GM19324 (cell line): Measurements from ENCODE around the gene CLK3.
"Not testable (repeated sequence)": the region's sequence is repeated elsewhere in the genome, so short reads cannot be mapped to it uniquely, and the experiment has no call there.

ENCODE experiments used
- ATAC-seq: cut with Tn5 transposase; IDR thresholded peaks from one replicate; pipeline ENCODE4 v1.9.1; 2021; ENCODE audit warnings: mild to moderate bottlenecking, moderate library complexity; ENCODE audit not compliant: unreplicated experiment, low FRiP score

CLK3 gene

DNA sequence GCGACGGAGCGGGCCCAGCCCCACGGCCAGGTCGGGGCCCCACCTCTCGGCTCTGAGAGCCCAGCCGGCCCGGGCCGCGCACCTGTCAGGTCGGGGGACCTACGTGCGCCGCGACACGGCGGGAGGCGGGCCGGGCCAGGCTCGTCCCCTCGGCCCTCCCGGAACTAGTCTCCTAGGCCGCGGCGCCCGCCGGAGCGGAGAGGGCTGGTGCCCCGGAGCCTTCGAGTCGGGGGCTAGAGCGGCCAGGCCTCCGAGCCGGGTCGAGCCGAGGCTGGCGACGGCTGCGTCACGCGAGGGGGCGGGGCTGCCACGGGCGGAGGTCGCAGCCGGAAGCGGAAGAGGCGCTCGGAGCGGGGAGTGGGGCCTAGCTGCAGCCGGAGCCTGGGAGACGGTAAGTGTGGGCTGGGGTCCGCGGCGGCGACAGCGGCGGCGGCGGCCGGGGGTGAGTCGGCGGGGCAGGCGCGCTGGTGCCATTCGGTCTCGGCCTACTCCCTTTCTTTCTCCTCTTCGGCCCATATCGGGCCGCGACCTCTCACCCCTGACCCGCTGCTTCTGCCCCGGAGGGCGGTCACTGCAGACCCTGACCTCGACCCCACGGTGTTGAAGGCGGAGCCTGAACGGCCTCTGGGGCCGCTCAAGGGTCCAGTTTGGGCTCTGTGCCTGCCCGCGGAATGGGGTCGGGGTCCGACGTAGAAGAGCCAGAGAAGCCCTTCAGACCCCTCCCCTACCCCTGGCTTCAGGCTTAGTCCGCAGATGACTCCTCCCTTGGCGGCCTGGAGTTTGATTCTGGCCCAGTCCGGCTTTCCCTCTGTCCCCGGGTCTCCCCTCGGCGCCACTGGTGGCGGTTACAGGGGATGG, at the start of gene CLK3:
CLK3 (plus strand) TSS at position 329 of the 858 bp plus-strand sequence. CDS start 3,361 bp downstream, outside the sequence.
- ATAC-seq = peak; percentile 85

DNA sequence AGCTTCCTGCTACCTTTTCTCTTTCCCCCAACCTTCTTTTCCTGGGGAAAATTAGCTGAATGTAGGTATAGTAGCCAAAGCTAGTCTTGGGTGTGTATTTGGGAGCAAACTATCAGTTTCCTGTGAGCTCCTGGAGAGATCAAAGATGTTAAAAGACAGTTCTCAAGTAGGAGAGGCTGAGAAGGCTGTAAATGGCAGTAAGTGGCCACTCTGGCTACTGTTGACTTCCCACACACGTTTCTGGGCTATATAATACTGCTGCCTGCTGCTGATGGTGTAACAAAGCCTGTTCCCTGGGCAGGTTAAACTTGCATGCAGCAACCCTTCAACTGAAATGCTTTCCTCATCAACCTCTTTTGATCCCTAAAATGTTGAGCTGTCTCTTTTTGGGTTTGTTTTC, 47.0 kb upstream of the CLK3 start:
- ATAC-seq = no peak

DNA sequence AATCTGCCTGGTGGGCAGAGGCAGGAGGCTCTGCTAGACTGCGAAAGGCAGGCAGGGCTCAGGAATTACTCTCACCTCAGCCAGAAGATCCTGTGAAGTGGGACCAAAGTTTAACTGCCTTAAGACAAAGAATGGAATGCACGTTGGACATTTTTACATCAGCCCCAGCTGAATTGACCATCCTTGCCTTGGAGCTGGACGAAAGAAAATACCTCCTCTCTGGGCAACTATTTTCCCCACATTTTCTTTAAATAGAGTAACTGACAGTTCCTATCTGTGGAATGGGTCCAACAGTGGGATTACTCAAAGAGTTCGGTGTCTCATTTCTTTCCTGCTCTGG, 45.9 kb upstream of the CLK3 start:
- ATAC-seq = no peak

DNA sequence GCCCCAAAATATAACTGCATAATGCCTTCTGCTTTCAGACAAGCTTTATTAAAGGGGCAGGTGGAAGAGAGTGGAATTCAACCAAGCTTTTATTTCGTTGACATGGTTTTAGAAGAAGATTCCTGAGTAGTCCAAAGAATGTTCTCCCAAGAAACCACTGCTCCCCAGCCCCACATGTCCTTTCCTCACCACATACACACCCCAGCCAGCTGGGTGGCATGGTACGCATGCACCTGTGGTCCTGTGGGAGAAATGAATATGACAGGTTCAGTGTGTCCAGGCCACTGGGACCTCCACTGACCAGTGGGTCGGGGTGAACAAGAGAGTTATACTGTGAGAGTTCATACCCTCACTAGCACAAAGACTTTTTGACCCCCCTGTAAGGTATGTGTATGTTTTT, 44.4 kb upstream of the CLK3 start:
- no peak for ATAC-seq

DNA sequence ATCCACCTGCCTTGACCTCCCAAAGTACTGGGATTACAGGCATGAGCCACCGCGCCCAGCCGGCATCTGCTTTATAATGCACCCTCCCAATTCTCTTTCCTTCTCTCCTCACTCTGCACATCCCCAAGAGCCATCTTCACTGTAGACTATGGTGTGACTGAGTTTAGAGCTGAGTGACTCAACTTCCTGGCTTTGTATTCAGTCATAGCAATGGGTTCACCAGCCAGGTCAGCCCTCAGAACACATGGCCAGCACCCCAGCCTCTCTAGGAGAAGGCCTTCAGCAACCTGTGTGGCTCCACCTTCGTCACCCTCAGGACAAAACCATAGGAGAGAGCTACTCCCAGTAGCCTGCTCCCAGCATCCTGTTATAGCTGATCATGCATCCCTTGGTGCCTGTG, 41.6 kb upstream of the CLK3 start:
- ATAC-seq = no peak

DNA sequence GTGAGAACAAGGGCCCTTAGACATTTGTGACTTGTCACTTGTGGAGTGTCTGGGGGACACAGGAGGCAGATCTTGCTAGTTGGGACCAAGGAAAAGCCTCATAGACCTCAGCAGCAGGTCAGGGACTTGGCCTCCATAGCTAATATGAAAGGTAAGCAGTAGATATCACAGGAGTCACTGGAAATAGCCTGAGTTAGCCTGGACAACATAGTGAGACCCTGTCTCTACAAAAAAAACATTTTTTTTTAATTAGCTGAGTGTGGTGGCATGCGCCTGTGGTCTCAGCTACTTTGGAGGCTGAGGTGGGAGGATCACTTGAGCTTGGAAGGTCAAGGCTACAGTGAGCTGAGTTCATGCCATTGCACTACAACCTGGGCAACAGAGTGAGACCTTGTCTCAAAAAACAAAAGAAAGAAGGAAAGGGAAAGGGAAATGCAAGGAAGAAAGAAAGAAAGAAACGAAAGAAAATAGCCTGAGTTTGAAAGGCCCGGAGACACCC, 37.1 kb upstream of the CLK3 start:
- no peak for ATAC-seq

DNA sequence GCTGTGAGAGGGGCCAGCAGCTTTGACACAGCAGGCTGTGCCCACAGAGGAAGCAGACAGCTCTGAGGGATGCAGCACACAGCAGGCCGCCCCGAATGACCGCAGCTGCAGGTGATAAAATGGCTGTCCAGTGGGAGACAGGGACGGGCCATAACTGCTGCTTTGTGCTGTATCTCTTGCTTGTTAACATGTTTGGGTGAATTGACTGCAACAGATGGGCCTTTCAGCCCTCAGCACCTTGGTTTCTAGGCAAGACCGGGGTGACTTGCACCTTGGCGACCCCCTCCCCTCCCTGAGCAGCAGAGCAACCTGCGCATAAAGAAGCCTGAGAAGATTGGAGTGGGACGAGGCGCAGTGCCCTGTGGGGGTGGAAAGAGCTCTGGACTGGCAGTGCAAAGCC, 36.6 kb upstream of the CLK3 start:
- no peak for ATAC-seq

DNA sequence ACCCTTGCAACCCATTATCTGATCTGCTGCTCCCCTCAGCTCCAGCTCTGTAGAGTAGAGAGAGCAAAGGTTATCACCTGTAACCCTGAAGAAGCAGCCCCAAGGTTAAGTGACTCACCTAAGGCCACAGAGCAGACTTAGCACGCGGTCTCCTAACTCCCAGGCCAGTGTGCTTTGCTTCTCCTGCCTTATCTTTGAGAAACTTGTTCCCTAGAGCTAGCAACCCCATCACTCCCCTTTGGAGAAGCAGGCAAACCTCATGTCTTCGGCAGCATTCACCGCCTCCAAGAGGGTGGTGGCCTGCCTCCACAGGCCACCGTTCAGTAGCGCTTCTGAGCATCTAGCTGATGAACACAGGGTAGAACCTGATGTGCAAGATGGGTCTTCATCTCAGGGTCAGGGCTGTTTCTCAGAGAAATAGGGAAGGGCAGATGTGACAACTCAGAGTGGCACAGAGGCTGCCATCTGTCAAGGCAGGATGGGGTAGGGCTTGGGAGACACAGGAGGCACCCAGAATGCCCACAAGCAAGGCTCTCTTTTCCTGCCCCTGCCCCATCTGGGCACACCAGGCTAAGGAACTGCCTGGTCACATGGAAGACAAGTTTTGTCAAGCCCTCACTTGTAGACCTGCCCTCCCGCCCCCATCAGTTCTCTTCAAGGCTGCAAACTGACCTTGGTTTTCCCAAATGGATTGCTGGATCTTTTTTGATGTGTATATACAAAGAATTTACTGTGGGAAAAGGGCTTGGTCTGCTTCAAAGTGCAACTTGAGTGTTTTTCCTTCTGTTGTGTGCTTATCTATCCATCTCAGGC, 34.9 kb upstream of the CLK3 start:
- ATAC-seq = no peak

DNA sequence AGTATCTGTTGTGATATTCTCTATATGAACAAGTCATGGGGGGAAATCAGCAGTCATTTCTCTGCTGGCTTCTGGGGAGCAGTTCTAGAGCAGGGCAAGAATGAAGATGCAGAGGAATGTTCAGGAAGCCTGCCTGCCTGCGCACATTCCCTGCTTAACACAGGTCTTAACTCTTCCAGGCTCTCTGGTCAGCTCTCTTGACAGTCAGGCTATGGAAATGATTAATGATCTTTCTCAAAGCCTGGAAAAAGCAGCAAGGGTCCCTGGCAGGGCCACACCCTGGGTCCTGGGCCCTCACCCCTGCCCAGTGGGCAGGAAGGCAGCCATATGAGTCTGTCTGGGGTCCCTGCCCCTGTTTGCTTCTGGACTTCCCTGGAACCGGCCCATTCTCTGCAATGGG, 31.4 kb upstream of the CLK3 start:
- ATAC-seq = no peak

DNA sequence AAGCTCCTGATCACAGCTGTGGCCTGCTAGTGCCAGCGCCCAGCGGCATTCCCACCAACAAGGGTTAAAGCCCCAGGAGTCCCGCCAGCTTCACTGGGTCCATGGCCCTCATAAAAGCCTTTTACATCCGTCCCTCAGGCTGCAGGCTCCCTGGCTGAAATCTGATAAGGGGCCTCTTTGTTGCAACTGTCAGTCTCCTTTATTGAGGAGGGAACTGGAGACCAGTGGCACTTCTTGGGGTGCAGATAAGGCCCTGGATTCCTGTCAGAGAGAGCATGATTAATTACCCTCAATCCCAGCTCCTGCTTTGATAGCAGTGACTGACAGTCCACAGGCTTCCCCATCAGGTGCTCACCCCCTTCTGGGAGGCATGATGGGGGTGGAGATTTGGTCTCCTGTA, 30.9 kb upstream of the CLK3 start:
- no peak for ATAC-seq

DNA sequence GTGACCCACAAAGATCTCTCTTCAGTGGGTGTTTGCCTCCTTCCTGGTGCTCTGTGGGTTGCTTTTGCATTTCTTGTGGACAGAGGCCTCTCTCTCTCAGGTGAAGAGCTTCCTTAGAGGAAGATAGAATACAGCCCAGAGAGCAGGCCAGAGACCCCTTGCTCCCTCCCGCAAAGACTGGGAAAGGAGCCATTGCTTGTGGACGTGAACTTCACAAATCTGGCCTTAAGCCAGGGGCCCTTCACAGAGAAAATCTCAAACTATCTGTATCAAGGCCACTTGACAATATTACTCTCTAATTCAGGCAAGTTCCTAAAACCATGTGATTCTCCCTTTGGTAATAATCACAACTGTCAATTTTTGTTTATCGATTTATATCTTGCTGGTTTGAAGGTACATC, 30.4 kb upstream of the CLK3 start:
- ATAC-seq = no peak

DNA sequence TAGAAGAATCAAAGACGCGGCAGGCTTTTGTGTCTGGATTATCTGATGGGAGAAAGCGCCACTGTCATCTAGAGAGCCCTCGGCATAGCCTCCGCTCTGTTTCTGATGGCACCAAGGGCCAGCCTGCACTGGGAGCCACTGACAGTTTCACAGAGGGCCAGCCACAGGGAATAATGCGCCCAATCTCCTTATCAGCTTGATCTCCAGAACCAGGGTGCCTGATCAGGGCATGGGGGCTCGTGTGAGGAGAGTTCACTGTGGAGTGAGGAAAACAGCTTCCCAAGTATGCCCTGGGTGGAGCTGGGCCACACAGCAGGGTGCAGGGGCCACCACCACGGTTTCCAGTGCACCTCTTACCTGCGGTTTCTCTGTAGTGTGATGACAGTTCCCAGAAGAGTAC, 29.8 kb upstream of the CLK3 start:
- no peak for ATAC-seq

DNA sequence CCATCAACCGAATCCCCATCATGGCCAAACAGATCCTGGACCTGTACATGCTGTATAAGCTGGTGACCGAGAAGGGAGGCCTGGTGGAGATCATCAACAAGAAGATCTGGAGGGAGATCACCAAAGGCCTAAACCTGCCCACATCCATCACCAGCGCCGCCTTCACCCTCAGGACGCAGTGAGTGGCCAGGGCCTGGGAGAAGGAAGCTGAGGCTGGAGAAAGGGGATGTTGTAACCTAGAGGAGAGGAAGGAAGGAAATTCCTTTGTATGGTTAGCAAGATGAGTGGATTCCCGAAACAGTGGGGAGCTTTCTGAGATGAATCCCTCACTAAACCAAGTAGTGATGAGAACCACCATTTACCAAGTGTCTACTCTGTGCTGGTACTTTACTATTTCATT, 25.8 kb upstream of the CLK3 start:
- ATAC-seq = no peak

DNA sequence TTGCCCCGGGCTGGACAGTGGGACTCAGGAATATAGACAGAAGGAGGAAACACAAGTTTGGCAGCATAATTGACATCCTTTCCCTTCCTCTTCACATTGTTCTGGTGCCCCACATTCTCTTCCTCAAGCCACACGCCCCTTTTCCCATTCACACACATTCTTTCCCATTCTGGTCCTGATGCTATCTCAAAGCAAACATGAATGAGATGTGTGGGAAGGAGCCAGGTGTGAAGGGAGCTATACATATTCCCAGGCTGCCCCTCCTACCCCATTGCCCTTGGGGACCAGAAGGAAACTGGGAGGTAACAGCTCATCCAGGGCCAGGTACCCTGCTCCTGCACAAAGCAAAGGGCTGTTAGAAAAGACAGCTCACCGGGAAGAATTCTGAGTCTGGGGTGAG, 23.4 kb upstream of the CLK3 start:
- no peak for ATAC-seq

DNA sequence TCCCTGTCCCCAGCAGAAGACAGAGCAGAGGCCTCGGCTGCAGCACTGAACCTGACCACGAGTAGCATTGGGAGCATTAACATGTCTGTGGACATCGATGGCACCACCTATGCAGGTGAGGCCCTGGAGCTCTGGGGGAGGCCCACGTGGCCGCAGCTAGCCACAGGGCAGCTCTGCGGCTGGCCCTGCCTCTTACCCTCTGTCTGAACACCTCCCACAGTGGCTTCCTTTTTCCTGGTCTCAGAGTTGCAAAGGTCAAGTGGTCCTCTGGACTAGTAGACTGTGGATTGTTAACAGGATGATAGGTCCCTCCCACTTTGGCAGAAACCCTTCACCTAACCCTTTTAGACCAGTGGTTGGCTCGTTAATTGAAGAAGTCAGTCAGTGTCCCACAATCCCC, 22.5 kb upstream of the CLK3 start:
- ATAC-seq = no peak

DNA sequence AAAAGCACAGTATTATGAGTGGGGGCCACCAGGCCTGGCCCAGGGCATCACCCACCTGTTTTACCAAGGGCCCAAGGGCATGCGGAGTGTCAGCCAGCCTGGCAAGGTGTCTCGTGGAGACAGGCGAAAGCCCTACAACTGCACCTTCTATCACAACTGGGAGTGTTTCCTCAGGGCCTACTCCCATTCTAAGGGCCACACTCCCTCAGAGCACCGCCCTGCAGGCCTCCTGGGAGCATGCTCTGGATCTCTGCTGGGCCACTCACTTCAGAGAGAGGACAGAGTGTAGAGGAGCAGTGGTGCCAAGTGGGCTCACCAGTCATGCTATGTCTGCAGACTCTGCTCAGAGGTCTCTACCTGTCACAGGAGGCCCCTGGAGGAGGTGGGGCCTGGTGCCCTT, 21.2 kb upstream of the CLK3 start:
- ATAC-seq = no peak

DNA sequence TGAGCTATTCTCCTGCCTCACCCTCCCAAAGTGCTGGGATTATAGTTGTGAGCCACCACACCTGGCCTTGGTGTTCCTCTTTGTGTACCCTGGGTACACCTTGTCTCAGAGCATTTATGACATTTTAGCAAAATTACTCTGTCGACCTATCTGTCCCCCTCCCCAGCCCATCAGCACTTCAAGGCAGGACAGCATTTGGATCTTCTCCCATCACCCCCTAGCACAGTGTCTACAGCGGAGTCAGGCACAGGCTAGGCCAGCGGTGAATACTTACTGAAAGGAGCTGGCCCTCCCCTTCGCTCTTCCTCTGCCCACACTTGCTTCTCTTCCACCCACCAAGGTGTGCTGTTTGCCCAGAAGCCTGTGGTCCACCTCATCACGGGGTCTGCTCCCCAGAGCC, 20.4 kb upstream of the CLK3 start:
- no peak for ATAC-seq

DNA sequence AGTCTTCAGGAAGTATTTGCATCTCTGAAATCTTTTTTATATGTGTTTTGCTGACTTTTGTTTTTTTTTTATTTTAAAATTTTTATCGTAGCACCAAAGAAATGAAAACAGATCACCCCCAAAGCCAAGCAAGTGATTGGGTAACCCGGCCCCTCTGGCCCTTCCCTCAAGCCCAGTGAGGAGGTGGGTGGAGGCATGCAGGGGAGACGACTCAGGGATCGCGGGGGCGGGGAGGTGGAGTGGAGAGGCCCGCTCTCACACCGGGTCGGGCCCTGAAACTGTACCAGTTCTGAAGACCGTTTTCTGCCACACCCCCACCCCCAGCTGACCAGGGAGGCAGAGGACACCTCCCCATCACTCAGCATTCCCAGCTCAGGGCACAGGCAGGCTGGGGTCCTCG, 18.9 kb upstream of the CLK3 start:
- not testable (repeated sequence) for ATAC-seq

DNA sequence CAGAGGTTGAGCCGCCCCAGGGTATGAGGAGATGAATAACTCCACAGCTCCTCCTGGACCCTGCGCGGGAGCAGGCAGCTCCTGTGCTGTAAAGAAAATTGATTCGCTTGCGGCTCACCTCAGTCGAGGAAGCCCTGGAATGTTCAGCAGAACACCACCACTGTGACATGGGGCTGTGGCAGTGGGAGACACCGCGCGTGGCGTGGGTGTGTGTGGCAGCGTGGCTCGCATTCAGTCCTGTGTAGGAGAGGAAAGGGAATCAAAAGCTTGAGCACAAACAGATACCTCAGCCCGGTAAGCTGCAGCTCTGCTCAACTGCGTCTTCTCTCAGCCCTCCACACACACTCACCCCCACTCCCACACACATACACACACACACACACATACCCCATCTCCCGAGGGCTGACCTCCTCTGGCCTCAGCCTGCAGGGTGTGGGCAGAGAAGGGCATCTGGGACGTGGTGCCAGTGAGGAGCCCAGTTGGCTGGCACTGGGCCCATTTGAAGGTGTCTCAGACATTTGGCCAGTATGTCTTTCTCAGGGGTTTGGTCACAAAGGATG, 18.4 kb upstream of the CLK3 start:
- not testable (repeated sequence) for ATAC-seq

DNA sequence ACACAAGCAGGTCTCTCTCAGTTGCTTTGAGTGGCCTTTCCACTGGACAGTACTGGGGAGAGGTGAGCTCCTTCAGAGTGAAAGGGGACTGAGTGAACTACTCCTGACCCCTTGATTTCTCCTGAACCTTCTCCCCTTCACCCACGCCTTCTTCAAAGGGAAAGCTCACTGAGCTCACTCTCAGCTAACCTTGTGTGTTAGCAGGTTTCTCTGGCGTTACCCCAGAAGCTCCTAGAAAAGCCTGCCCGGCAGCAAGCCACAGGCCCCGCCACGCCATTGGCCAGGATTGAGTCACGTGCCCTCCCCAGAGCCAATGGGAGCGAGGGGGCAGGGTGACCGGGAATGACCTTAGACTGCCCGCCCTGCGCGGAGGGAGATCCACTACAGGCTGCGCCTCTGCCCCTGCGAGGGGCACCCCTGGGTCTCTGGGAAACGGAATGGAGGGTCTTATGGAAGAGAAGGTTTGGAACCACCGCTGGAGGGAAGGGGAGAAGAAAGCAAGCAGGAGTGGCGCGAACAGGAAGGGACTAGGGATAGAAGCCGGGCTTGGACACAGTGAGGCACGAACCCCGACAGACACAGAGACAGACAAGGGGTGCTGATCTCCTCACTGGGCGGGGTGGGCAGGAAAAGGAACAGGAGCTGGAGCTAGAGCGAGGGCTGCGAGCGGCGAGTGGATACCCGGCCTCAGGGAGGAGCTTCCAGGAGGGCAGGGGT, 17.4 kb upstream of the CLK3 start:
- peak; percentile 84 for ATAC-seq

DNA sequence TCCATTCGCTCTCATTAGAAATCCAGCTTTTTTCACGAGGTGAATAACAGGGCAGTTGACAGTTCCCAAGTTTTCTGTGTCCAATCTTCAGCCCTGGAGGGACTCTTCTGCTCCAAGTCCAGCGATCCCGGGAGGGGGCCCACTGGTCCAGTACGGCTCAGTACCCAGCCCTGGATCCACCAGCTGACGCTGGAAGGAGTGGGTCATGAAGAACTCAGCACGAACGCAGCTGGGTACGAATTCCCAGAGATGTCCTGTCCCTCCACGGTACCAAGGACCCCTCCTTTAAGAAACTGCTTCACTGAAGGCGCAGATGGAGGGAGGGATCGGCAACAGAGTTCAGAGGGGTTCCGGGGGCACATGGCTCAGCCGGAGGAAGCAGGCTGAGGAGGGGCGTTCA, 16.5 kb upstream of the CLK3 start:
- no peak for ATAC-seq
